ENCODE results near the gene OSBPL5. TPM values are rescaled to one million over a fixed set of nuclear protein-coding genes. Genes with fewer than 3 reads are reported as not detected.
"Not testable (repeated sequence)": the region's sequence is repeated elsewhere in the genome, so short reads cannot be mapped to it uniquely, and the experiment has no call there.

OSBPL5 gene
- total RNA-seq, 4 donors from 2014 or later: 39.9 to 94.0 (median 66.4) TPM

DNA sequence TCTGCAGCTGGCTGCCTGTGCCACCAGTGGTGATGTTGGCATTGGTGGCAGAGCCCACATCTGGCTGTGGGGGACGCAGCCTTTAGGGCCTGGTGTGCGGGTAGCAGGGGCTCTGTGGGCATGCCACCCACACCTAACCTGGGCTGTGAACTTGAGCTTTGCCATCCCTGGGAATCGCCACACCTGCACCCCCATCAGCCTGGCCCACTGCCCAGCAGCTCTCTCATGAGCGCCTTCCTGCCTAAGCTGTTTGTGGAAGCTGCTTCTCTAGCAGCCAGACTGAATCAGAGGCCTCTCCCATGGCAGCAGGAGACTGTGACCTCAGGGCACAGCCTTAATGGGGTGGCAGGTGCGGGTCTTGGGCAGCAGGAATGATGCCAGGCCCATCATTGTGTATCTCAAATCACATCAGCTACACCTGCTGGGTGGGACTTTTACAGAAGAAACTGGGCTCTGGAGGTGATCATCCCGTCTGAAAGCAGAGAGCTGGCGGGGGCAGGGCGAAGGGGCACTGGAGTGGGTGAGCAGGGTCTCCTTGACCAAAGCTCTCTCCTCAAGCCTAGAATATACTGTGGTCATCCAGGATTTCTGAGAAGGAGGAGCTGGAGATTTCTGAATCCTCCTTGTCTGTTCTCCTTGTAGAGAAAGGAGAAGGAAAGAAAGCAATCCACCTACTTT, 90.1 kb downstream of the OSBPL5 start:
- WGBS, 2 donors (ENCODE audit: low coverage in 1 of 2): 50 to 80% methylated on average over 1 to 6 of the region's 8 CpGs
- TF ChIP-seq POLR2A (IDR thresholded peaks at IDR 0.05): no peak
- TF ChIP-seq, protein P1, sequence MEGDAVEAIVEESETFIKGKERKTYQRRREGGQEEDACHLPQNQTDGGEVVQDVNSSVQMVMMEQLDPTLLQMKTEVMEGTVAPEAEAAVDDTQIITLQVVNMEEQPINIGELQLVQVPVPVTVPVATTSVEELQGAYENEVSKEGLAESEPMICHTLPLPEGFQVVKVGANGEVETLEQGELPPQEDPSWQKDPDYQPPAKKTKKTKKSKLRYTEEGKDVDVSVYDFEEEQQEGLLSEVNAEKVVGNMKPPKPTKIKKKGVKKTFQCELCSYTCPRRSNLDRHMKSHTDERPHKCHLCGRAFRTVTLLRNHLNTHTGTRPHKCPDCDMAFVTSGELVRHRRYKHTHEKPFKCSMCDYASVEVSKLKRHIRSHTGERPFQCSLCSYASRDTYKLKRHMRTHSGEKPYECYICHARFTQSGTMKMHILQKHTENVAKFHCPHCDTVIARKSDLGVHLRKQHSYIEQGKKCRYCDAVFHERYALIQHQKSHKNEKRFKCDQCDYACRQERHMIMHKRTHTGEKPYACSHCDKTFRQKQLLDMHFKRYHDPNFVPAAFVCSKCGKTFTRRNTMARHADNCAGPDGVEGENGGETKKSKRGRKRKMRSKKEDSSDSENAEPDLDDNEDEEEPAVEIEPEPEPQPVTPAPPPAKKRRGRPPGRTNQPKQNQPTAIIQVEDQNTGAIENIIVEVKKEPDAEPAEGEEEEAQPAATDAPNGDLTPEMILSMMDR (IDR thresholded peaks at IDR 0.05): no peak
- TF ChIP-seq POLR2AphosphoS5 (IDR thresholded peaks at IDR 0.05): no peak
- TF ChIP-seq EP300 (IDR thresholded peaks at IDR 0.05): no peak
- Histone ChIP-seq H3K27ac (no peak overlapping the region), H3K4me3 (no peak overlapping the region), H3K36me3 (no peaks in the 10 kb centered on the region), H3K4me1 (no peaks in the 10 kb centered on the region), H3K9me3 (no peaks in the 10 kb centered on the region), H3K27me3 (peaks cover 29% of the 10 kb centered on the region)
- ATAC-seq: no peak

DNA sequence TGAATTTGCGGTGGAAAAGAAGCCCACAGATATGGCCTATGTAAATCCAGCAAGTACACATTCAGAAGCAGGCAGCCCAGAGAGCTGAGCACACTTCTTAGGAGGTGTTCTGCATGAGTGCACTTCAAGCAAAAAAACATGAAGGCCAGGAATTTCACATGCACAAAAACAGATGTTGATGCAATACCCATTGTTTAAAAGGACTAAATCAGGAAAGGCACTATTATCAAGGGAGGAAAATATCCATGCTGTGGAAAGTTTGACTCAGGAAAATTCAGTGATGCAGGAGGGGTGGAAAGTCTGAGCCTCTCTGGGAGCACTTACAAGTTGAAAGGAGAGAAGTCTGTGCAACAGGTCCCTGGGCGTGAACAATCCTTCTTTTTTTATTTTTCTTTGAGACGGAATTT, 92.1 kb downstream of the OSBPL5 start:
- Histone ChIP-seq H3K4me1 (no peaks in the 10 kb centered on the region), H3K27me3 (peaks cover 18% of the 10 kb centered on the region), H3K4me3 (no peak overlapping the region), H3K36me3 (no peaks in the 10 kb centered on the region), H3K9me3 (no peaks in the 10 kb centered on the region), H3K27ac (peak overlapping the region in 3 of 4 donors; percentile 17 to 46 (median 41))
- ATAC-seq: peak; percentile 67
- TF ChIP-seq EP300 (IDR thresholded peaks at IDR 0.05): no peak
- peak; percentile 24 for TF ChIP-seq POLR2AphosphoS5 (IDR thresholded peaks at IDR 0.05)
- TF ChIP-seq POLR2A (IDR thresholded peaks at IDR 0.05): no peak
- TF ChIP-seq, protein P1 (IDR thresholded peaks at IDR 0.05): no peak
- WGBS, 2 donors (ENCODE audit: low coverage in 1 of 2): 53 to 56% methylated on average over 2 to 3 of the region's 3 CpGs

DNA sequence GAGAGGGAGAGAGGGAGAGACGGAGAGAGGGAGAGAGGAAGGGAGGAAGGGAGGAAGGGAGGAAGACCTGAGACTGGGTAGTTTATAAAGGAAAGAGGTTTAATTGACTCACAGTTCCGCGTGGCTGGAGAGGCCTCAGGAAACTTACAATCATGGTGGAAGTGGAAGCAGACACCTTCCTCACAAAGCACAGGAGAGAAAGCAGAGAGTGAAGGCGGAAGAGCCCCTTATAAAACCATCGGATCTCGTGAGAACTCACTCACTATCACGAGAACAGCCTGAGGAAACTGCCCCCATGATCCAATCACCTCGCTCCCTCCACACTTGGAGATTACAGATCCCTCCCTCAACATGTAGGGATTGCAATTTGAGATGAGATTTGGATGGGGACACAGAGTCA, 95.7 kb downstream of the OSBPL5 start:
- no peak overlapping the region for H3K4me3 ChIP-seq
- 79 to 92% methylated on average over 5 to 8 of the region's 8 CpGs for WGBS, 2 donors (ENCODE audit: low coverage in 1 of 2)
- H3K36me3 ChIP-seq: no peaks in the 10 kb centered on the region
- H3K27ac ChIP-seq: no peak overlapping the region
- H3K9me3 ChIP-seq: no peaks in the 10 kb centered on the region
- no peaks in the 10 kb centered on the region for H3K4me1 ChIP-seq
- TF ChIP-seq, protein P1 (IDR thresholded peaks at IDR 0.05): no peak
- TF ChIP-seq POLR2AphosphoS5 (IDR thresholded peaks at IDR 0.05) (no peak), EP300 (IDR thresholded peaks at IDR 0.05) (no peak), POLR2A (IDR thresholded peaks at IDR 0.05) (no peak)
- H3K27me3 ChIP-seq: peaks cover 6% of the 10 kb centered on the region
- no peak for ATAC-seq

DNA sequence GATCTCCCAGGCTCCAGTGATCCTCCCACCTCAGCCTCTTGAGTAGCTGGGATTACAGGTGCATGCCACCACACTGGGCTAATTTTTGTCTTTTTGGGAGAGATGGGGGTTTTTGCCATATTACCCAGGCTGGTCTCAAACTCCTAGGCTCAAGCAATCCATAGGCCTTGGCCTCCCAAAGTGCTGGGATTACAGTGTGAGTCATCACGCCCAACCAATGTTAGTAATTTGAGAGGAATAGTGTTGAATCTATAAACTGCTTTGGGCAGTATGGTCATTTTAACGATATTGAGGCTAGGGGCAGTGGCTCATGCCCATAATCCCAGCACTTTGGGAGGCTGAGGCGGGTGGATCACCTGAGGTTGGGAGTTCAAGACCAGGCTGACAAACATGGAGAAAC, 98.8 kb downstream of the OSBPL5 start:
- H3K4me1 ChIP-seq, H3K4me3 ChIP-seq, H3K27ac ChIP-seq, H3K9me3 ChIP-seq, ATAC-seq, H3K36me3 ChIP-seq, H3K27me3 ChIP-seq: not testable (repeated sequence)
- 80 to 97% methylated on average over 1 to 3 of the region's 3 CpGs for WGBS, 2 donors (ENCODE audit: low coverage in 1 of 2)

DNA sequence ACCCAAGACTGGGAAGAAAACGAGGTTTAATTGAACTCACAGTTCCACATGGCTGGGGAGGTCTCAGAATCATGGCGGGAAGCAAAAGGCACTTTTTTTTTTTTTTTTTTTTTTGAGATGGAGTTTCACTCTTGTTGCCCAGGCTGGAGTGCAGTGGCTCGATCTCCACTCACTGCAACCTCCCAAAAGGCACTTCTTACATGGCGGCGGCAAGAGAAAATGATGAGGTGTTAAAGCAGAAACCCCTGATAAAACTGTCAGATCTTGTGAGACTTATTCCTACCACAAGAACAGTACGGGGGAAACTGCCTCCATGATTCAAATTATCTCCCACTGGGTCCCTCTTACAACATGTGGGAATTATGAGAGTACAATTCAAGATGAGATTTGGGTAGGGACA, 100.4 kb downstream of the OSBPL5 start:
- not testable (repeated sequence) for ATAC-seq, H3K27me3 ChIP-seq, H3K4me3 ChIP-seq, H3K36me3 ChIP-seq, H3K9me3 ChIP-seq, H3K27ac ChIP-seq, H3K4me1 ChIP-seq
- WGBS, 2 donors (ENCODE audit: low coverage in 1 of 2): 74 to 89% methylated on average over 3 to 5 of the region's 6 CpGs

DNA sequence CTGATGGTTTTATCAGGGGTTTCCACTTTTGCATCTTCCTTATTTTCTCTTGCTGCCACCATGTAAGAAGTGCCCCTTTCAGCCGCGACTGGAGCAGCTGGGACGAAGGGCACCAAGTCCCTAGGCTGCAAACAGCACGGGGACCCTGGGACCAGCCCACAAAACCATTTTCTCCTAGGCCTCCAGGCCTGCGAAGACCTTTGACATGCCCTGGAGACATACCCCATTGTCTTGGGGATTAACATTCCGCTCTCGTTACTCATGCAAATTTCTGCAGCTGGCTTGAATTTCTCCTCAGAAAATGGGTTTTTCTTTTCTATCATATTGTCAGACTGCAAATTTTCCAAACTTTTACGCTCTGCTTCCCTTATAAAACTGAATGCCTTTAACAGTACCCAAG, 101.2 kb downstream of the OSBPL5 start:
- not testable (repeated sequence) for H3K4me3 ChIP-seq, H3K36me3 ChIP-seq, H3K4me1 ChIP-seq, H3K27me3 ChIP-seq, ATAC-seq, H3K9me3 ChIP-seq, H3K27ac ChIP-seq
- WGBS, 2 donors (ENCODE audit: low coverage in 1 of 2): 61 to 77% methylated on average over 6 to 8 of the region's 8 CpGs

DNA sequence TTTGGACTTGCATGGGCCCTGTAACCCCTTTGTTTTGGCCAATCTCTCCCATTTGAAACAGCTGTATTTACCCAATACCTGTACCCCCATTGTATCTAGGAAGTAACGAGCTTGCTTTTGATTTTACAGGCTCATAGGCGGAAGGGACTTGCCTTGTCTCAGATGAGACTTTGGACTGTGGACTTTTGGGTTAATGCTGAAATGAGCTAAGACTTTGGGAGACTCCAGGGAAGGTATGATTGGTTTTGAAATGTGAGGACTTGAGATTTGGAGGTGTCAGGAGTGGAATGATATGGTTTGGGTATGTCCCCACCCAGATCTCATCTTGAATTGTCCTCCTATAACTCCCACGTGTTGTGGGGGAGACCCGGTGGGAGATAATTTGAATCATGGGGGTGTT, 101.7 kb downstream of the OSBPL5 start:
- 67 to 83% methylated on average over 1 to 4 of the region's 4 CpGs for WGBS, 2 donors (ENCODE audit: low coverage in 1 of 2)
- not testable (repeated sequence) for ATAC-seq

More for the DNA sequence above, 101.7 kb downstream of the OSBPL5 start:
- H3K27ac ChIP-seq, H3K9me3 ChIP-seq, H3K4me1 ChIP-seq, H3K4me3 ChIP-seq, H3K27me3 ChIP-seq, H3K36me3 ChIP-seq: not testable (repeated sequence)
